ENCODE measurements around the gene RBM34.
A peak's percentile ranks its signal among the peaks of the same experiment; 100 is the strongest.

Gene RBM34

GRCh38 chr1:235152235-235152634 is 8.8 kb downstream of the RBM34 start:
- DNase-seq (ENCODE audit: low read depth in 2 of 2) = no peak

GRCh38 chr1:235151033-235151432 is 10.0 kb downstream of the RBM34 start:
- DNase-seq (ENCODE audit: low read depth in 2 of 2) = no peak

DNA sequence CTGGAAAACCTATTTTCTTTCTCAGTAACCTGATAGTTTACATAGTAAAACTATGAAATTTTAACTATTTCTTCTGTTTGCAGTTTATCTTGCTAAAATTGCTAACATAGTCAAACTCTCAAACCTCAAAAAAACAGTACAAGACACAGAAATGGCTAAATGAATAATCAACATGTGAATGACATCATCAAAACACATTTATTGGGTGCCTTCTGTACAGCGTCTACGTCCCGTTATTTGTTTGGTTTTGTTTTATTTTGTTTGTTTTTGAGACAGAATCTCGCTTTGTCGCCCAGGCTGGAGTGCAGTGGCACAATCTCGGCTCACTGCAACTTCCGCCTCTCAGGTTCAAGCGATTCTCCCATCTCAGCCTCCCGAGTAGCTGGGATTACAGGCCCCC is 11.2 kb downstream of the RBM34 start:
- no peak for DNase-seq (ENCODE audit: low read depth in 2 of 2)

DNA sequence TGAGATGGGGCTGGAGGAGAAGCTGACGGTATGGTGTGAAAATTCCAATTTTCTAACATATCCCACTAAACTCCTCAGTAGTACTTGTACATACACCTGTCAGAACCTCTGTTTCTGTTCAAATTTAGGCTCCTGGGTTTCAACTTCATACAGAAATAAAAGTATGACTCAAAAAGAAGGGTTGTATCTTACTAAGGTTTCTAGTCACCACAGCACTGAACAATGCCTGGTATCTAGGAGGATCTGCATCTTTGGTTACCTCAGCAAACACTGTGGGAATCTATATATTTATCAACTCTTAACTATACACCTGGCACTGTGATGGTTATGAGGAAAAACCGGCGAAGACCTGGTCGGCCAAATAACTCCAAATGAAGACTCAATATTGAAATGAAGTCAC is 13.8 kb downstream of the RBM34 start:
- DNase-seq (ENCODE audit: low read depth in 2 of 2) = no peak

DNA sequence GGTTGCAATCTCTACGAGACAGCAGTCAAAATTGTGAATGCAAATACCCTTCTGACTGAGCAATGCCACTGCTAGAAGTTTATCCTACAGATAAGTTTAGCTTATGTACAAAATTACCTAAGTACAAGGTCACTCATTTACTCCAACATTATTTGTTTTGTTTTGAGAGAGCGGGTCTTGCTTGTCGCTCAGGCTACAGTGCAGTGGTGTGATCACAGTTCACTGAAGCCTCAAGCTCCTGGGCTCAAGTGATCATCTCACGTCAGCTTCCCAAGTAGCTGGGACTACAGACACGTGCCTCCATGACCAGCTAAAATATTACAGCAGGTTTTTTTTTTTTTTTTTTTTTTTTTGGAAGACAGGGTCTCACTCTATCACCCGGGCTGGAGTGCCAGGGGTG is 15.4 kb downstream of the RBM34 start:
- DNase-seq (ENCODE audit: low read depth in 2 of 2) = no peak

DNA sequence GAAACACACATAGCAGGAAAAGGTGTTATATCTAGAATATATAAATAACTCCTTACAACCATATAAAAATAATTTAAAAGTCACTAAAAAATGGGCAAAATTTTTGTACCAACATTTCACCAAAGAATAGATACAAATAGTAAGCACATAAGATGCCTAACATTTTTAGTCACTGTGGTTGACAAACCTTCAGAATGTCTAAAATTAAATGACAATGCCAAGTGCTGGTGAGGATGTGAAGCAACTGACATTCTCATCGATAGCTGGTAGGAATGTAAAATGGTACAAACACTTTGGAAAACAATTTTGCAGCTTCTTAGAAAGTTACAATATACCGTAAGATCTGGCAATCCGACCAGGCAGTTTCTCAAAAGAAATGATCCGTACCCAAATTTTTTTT is 18.1 kb downstream of the RBM34 start:
- no peak for DNase-seq (ENCODE audit: low read depth in 2 of 2)

DNA sequence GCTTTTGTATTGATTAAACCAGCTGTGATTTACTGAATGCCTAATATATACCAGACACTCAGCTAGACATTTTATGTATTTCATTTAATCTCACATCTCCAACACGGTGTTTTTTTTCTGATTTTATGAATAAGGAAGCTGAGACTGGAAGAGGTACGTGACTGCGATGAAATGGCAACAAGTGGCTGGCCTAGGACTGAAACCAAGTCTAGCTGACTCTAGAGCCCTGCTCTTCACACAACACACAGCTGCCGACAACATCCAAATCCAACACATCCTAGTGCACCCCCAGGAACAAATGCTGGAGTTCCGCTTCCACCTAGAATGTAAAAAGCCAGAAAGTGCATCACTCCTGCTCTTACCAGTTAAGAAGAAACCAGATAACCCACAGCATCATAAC is 21.7 kb downstream of the RBM34 start:
- no peak for DNase-seq (ENCODE audit: low read depth in 2 of 2)

GRCh38 chr1:235138821-235139220 is 22.2 kb downstream of the RBM34 start:
- DNase-seq (ENCODE audit: low read depth in 2 of 2) = no peak

DNA sequence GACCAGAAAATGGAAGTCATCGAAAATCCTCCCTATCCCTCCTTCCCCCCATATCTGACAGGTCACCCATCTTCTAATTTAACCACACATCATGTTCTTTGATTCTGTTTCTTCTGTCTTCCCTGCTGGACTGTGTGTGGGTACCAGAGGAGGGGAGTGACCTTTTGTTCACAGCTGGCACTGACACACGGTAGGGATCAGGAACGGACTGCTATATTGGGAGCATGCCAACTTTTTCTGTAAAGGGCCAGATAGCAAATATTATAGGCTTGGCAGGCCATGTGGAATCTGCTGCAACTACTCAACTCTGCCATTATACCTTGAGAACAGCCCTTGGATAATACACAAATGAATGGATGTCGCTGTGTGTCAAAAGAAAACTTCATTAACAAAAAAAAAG is 24.9 kb downstream of the RBM34 start:
- DNase-seq (ENCODE audit: low read depth in 2 of 2) = no peak

GRCh38 chr1:235134171-235134570 is 26.9 kb downstream of the RBM34 start:
- DNase-seq (ENCODE audit: low read depth in 2 of 2) = no peak

DNA sequence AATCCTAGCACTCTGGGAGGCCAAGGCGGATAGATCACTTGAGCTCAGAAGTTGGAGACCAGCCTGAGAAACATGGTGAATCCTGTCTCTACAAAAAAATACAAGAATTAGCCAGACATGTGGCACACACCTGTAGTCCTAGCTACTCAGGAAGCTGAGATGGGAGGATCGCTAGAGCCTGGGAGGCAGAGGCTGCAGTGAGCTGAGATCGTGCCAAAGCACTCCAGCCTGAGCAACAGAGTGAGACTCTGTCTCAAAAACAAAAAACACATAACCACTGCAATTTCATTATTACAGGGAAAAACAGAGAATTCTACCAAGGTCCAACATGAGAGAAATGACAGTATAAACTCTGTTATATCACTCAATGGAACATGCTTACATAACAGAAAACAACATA is 28.0 kb downstream of the RBM34 start:
- DNase-seq (ENCODE audit: low read depth in 2 of 2) = no peak

DNA sequence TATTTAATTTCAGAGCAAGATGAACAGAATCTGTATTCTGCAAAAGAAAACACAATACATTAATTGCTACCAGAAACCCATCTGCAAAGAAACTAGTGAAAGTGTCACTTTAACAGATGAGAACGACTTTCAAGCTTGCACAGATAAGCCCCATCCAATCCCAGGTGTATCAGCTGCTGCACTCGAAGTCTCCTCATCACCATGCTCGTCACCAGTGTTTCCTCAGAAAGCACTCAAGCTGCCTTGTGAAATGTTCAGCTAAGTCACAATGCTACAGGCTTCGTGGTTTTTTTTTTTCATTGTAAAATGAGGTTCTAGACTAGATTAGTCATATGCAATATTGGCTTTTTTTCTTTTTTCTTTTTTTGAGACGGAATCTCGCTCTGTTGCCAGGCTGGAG is 29.1 kb downstream of the RBM34 start:
- DNase-seq (ENCODE audit: low read depth in 2 of 2) = no peak

DNA sequence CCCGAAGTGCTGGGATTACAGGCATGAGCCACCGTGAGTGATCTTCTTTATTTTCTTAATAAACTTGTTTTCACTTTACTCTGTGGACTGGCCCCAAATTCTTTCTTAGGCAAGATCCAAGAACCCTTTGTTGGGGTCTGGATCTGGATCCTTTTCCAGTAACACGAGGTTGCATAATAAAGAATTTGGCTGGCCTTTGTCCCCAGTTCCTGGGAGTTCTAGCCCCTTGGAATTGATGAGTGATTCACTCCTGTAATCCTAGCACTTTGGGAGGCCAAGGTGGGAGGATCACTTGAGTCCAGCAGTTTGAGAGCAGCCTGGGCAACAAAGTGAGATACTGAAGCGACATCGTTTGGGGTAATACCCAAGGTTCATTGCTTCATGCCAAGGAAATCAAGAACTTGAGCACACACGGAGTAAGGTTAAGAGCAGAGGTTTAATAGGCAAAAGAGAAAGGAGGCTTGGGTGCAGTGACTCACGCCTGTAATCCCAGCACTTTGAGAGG is 30.2 kb downstream of the RBM34 start:
- DNase-seq (ENCODE audit: low read depth in 2 of 2) = no peak

- no peak for DNase-seq (ENCODE audit: low read depth in 2 of 2)
Observed at GRCh38 chr1:235129774-235130570, 31.1 kb downstream of the RBM34 start.

- DNase-seq (ENCODE audit: low read depth in 2 of 2) = peak; percentile 80 to 86
Observed at GRCh38 chr1:235128456-235129328, 32.4 kb downstream of the RBM34 start, which contains the start of gene TOMM20. TSS of gene TOMM20 (minus strand) at chr1:235128837. CDS start at chr1:235128715, 122 bp downstream.

- no peak for DNase-seq (ENCODE audit: low read depth in 2 of 2)
Observed at GRCh38 chr1:235127732-235128455, 33.2 kb downstream of the RBM34 start.

DNA sequence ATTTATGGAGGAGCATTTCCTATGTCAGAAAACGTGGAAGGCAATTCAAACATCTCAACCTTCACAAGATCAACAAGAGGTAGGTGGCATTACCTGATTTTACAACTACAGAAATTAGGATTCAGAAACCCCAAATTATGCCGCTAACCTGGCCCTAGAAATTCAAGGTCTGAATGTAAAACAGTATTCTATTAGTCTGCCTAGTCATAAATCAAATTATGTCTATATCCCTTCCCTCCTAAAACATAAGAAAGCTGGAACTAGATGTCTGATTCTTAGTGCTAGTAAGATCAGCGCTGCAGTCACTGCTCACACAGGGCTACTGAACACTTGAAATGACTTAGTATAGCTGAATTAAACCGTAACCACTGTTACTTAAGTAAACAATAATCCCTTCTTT is 33.8 kb downstream of the RBM34 start:
- no peak for DNase-seq (ENCODE audit: low read depth in 2 of 2)

DNA sequence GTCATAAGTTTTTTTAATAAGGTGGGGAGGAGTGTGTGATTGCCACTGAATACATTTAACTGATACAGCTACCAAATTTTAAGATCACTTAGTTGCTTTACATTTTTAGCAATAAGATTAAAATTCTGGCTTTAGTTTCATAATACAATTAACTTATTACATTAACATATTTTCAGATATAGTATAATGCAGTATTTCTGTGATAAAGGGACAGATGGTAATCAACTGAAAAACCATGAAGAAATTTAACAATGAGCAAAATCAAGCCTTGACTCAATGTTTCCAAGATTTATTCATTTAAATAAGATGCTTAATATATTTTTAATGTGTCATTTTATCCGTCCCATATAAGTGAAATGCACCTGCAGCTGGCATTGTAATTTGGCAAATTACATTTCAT is 36.4 kb downstream of the RBM34 start:
- DNase-seq (ENCODE audit: low read depth in 2 of 2) = no peak

GRCh38 chr1:235124111-235124510 is 36.9 kb downstream of the RBM34 start:
- no peak for DNase-seq (ENCODE audit: low read depth in 2 of 2)

- no peak for DNase-seq (ENCODE audit: low read depth in 2 of 2)
Observed at GRCh38 chr1:235122348-235122747, 38.7 kb downstream of the RBM34 start.

GRCh38 chr1:235113183-235113917 is 47.7 kb downstream of the RBM34 start:
- DNase-seq (ENCODE audit: low read depth in 2 of 2) = no peak
